Ascending aorta (tissue), 2 donors: ENCODE results near the gene CCN6. TPM values are rescaled to one million over a fixed set of nuclear protein-coding genes. Genes with fewer than 3 reads are reported as not detected.

Experiments used
- DNase-seq, 2 donors: peaks; one replicate each; pipeline ENCODE4 v3.0.0-alpha.2; 2019; ENCODE audit warnings: low spot score in 2 of 2
- H3K27ac ChIP-seq, 2 donors: fragments of 200-600 bp; sonication (generic); one replicate each; pipeline ENCODE4 v1.5.1; 2016 to 2017; ENCODE audit warnings: mild to moderate bottlenecking in 1 of 2
- H3K27me3 ChIP-seq: fragments of 200-600 bp; sonication (generic); one replicate; pipeline ENCODE4 v1.5.1; 2017
- H3K36me3 ChIP-seq, 2 donors: fragments of 200-600 bp; sonication (generic); one replicate each; pipeline ENCODE4 v1.5.1; 2016
- H3K4me1 ChIP-seq, 2 donors: fragments of 200-600 bp; sonication (generic); one replicate each; pipeline ENCODE4 v1.5.1; 2016 to 2017; ENCODE audit warnings: mild to moderate bottlenecking in 1 of 2
- H3K4me3 ChIP-seq, 2 donors: fragments of 200-600 bp; sonication (generic); one replicate each; pipeline ENCODE4 v1.5.1; 2016 to 2017; ENCODE audit warnings: mild to moderate bottlenecking in 1 of 2
- H3K9me3 ChIP-seq, 2 donors: fragments of 200-600 bp; sonication (generic); one replicate each; pipeline ENCODE4 v1.5.1; 2016
- CTCF ChIP-seq, 3 experiments: fragments of 200-600 bp in 2 of 3; fragments of 450-650 bp in 1 of 3; sonication (generic) in 2 of 3; IDR thresholded peaks; one replicate each; pipeline ENCODE4 v1.5.1; 2016 to 2019; ENCODE audit warnings: antibody characterized with exemption in 3 of 3, mild to moderate bottlenecking in 1 of 3, moderate library complexity in 1 of 3
- intact Hi-C: fragments of 100-400 bp; cut with DNase I; formaldehyde crosslinking; loops from one replicate; pipeline ENCODE4 v1.15.1; 2023
- total RNA-seq: library from RNA; depleted of rRNA; stranded (reverse); fragments of >200 nt; gene quantifications from one replicate; pipeline ENCODE4 v1.1.0, GENCODE V29; 2016

The CCN6 gene
- total RNA-seq, 1 donor from 2014 or later: not detected

DNA sequence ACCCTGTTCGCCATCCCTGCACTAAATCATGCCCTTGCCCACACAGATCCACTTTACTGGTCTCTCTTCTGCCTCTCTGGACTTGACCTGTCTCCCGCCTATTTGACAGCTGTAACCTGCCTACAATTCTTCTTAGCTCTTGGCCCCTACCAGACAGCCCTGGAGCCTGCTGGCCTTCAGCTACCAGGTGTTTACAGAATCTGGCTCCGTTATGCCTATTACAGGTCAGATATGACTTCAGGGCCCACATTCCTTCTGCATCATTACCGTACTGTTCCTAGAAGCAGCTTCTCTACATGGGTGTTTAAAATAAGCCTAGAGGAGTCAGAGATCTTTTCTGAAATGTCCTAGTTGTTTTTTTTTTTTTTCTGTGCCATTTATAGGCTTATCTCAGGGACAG lies 45.4 kb upstream of the CCN6 start:
- H3K4me3 ChIP-seq: no peak overlapping the region
- no peaks in the 10 kb centered on the region for H3K36me3 ChIP-seq
- no peaks in the 10 kb centered on the region for H3K27me3 ChIP-seq
- no peaks in the 10 kb centered on the region for H3K9me3 ChIP-seq
- intact Hi-C loops: no loop called here
- no peak for TF ChIP-seq CTCF (IDR thresholded peaks at IDR 0.05)
- no peaks in the 10 kb centered on the region for H3K4me1 ChIP-seq
- no peak for DNase-seq
- peak overlapping the region in 1 of 2 donors; percentile 15 for H3K27ac ChIP-seq

DNA sequence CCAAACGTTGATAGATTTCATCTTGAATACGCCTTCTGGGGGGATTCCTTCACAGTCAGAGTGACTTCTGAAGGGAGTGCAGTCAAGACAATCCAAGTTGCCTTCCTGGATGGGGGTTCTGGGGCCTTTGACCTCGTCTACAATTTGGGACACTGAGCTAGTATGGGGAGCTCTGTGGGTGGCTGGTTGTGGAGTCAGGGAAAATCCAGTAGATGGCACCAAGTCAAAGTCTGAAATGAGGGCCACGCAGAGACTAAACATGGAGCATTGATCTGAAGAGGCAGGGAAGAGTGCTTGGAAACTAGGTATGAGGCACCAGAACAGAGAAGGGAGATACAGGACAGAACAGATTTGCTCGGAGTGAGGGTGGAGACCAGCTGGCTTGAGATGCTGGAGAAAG lies 43.6 kb upstream of the CCN6 start:
- Histone ChIP-seq H3K4me1 (peaks cover 0 to 13% of the 10 kb centered on the region in 2 donors), H3K27ac (no peak overlapping the region), H3K36me3 (no peaks in the 10 kb centered on the region), H3K27me3 (no peaks in the 10 kb centered on the region), H3K4me3 (no peak overlapping the region), H3K9me3 (no peaks in the 10 kb centered on the region)
- no peak for TF ChIP-seq CTCF (IDR thresholded peaks at IDR 0.05)
- DNase-seq: no peak
- intact Hi-C loops: no loop called here

- intact Hi-C loops: no loop called here
- Histone ChIP-seq H3K4me1 (peaks cover 0 to 23% of the 10 kb centered on the region in 2 donors), H3K27me3 (no peaks in the 10 kb centered on the region), H3K36me3 (no peaks in the 10 kb centered on the region), H3K9me3 (no peaks in the 10 kb centered on the region), H3K4me3 (no peak overlapping the region), H3K27ac (no peak overlapping the region)
- no peak for DNase-seq
- TF ChIP-seq CTCF (IDR thresholded peaks at IDR 0.05): no peak
These were observed 40.9 kb upstream of the CCN6 start for GRCh38 chr6:112013051-112013450.

DNA sequence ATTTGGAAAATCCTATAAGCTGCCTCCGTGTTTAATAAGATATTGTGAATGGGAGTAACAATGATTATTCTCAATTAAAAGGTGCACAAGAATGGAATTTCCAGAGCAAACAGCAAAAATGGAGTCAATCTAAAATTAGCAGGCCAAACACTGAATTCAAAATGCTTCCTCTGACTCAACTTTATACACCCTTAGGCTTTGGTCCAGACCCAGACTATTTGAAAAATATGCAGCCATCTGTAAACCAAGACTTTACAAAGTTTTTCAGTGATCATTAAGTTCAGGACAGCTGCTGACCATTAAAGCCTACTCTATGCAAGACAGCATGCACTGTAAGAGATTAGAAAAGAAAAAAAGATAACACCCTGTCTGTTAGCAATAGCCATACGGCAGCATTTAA lies 39.4 kb upstream of the CCN6 start:
- Histone ChIP-seq H3K4me3 (no peak overlapping the region), H3K36me3 (no peaks in the 10 kb centered on the region), H3K4me1 (peaks cover 0 to 29% of the 10 kb centered on the region in 2 donors), H3K27me3 (no peaks in the 10 kb centered on the region), H3K27ac (peak overlapping the region; percentile 28 to 59), H3K9me3 (no peaks in the 10 kb centered on the region)
- TF ChIP-seq CTCF (IDR thresholded peaks at IDR 0.05): no peak
- intact Hi-C loops: no loop called here
- no peak for DNase-seq

DNA sequence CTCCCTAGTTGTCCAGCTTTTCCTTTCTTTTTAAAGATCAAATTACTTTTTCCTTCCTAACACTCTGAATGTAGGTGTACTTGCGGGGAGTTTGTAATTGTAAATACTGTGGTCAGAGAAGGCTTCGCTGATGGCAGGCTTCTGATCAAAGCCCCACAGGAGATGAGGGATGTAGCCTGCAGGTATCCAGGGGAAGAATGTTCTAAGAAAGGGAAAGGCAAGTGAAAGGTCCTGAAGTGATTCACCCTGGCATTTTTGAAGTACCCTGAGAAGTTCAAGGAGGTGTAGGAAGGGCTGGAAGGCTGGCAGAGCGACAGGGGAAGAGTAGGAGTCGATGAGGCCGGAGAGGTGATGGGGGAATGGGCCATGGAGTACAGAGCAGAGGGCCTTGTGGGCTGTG lies 38.2 kb upstream of the CCN6 start:
- Histone ChIP-seq H3K27ac (peak overlapping the region in 1 of 2 donors; percentile 37), H3K4me1 (peaks cover 0 to 37% of the 10 kb centered on the region in 2 donors), H3K27me3 (no peaks in the 10 kb centered on the region), H3K36me3 (no peaks in the 10 kb centered on the region), H3K4me3 (no peak overlapping the region), H3K9me3 (no peaks in the 10 kb centered on the region)
- TF ChIP-seq CTCF (IDR thresholded peaks at IDR 0.05): no peak
- intact Hi-C loops: no loop called here
- DNase-seq: no peak

- H3K27me3 ChIP-seq: no peaks in the 10 kb centered on the region
- H3K4me3 ChIP-seq: no peak overlapping the region
- no peaks in the 10 kb centered on the region for H3K9me3 ChIP-seq
- intact Hi-C loops: no loop called here
- peaks cover 0 to 37% of the 10 kb centered on the region in 2 donors for H3K4me1 ChIP-seq
- DNase-seq: no peak
- no peak for TF ChIP-seq CTCF (IDR thresholded peaks at IDR 0.05)
- no peaks in the 10 kb centered on the region for H3K36me3 ChIP-seq
- H3K27ac ChIP-seq: peak overlapping the region in 1 of 2 donors; percentile 37
These were observed 37.6 kb upstream of the CCN6 start for GRCh38 chr6:112016320-112016719.
